SK-N-SH treated with all-trans-retinoic acid at 6 μM for 48 hours (cell line): Measurements from ENCODE around the gene LNX2.

Experiments
- ATAC-seq: fragments of 200-7000 bp; cut with Tn5 transposase; 3 replicates; pipeline ENCODE4 v1.9.1; 2020; ENCODE audit warnings: mild to moderate bottlenecking, moderate library complexity
- ARNTL ChIP-seq: fragments of 450-650 bp; formaldehyde crosslinking; IDR thresholded peaks from 2 replicates; pipeline ENCODE4 v1.5.0; 2020; ENCODE audit warnings: low read depth, mild to moderate bottlenecking, moderate library complexity, borderline replicate concordance
- CSDC2 ChIP-seq: fragments of 250-450 bp; sonication (Bioruptor Pico); IDR thresholded peaks from 2 replicates; pipeline ENCODE4 v1.5.0; 2020; ENCODE audit warnings: mild to moderate bottlenecking, moderate library complexity
- ESRRG ChIP-seq: fragments of 250-450 bp; sonication (Bioruptor Pico); IDR thresholded peaks from 2 replicates; pipeline ENCODE4 v1.6.1; 2021; ENCODE audit warnings: mild to moderate bottlenecking
- GLIS3 ChIP-seq: fragments of 250-450 bp; sonication (Bioruptor Pico); IDR thresholded peaks from 2 replicates; pipeline ENCODE4 v1.5.0; 2020; ENCODE audit warnings: mild to moderate bottlenecking, moderate library complexity
- ISL1 ChIP-seq: fragments of 250-450 bp; sonication (Bioruptor Pico); IDR thresholded peaks from 2 replicates; pipeline ENCODE4 v2.1.2; 2022; ENCODE audit warnings: mild to moderate bottlenecking, moderate library complexity
- OSR1 ChIP-seq: fragments of 250-450 bp; sonication (Bioruptor Pico); IDR thresholded peaks from 2 replicates; pipeline ENCODE4 v1.8.0; 2022; ENCODE audit warnings: moderate library complexity, mild to moderate bottlenecking, inconsistent platforms
- POU6F1 ChIP-seq: fragments of 250-450 bp; sonication (Bioruptor Pico); IDR thresholded peaks from 2 replicates; pipeline ENCODE4 v1.8.0; 2021; ENCODE audit warnings: low read depth, mild to moderate bottlenecking, moderate library complexity, borderline replicate concordance
- PPARA ChIP-seq: fragments of 250-450 bp; sonication (Bioruptor Pico); IDR thresholded peaks from 2 replicates; pipeline ENCODE4 v1.5.0; 2020; ENCODE audit warnings: mild to moderate bottlenecking, borderline replicate concordance
- RARB ChIP-seq: fragments of 250-450 bp; sonication (Bioruptor Pico); IDR thresholded peaks from 2 replicates; pipeline ENCODE4 v1.8.0; 2021; ENCODE audit warnings: mild to moderate bottlenecking, moderate library complexity
- SNAI2 ChIP-seq: fragments of 250-450 bp; sonication (Bioruptor Pico); IDR thresholded peaks from 2 replicates; pipeline ENCODE4 v1.5.0; 2020; ENCODE audit warnings: mild to moderate bottlenecking, moderate library complexity
- TCF4 ChIP-seq: fragments of 250-450 bp; sonication (Bioruptor Pico); IDR thresholded peaks from 2 replicates; pipeline ENCODE4 v1.8.0; 2021; ENCODE audit warnings: mild to moderate bottlenecking, moderate library complexity, borderline replicate concordance
- ZC3H10 ChIP-seq: fragments of 250-450 bp; sonication (Bioruptor Pico); IDR thresholded peaks from 2 replicates; pipeline ENCODE4 v1.5.1; 2021; ENCODE audit warnings: mild to moderate bottlenecking, moderate library complexity
- ZFP3 ChIP-seq: fragments of 250-450 bp; sonication (Bioruptor Pico); IDR thresholded peaks from 2 replicates; pipeline ENCODE4 v1.5.0; 2020; ENCODE audit warnings: mild to moderate bottlenecking, moderate library complexity
- ZFP30 ChIP-seq: fragments of 450-650 bp; formaldehyde crosslinking; IDR thresholded peaks from 2 replicates; pipeline ENCODE4 v1.5.0; 2022; ENCODE audit warnings: mild to moderate bottlenecking, moderate library complexity
- ZNF565 ChIP-seq: fragments of 450-650 bp; formaldehyde crosslinking; conservative IDR thresholded peaks from 2 replicates; pipeline ENCODE4 v1.5.0; 2020; ENCODE audit warnings: low read depth, mild to moderate bottlenecking, moderate library complexity
- ZNF70 ChIP-seq: fragments of 450-650 bp; formaldehyde crosslinking; IDR thresholded peaks from 2 replicates; pipeline ENCODE4 v1.5.0; 2020; ENCODE audit warnings: mild to moderate bottlenecking, moderate library complexity
- ZNF8 ChIP-seq: fragments of 450-650 bp; formaldehyde crosslinking; IDR thresholded peaks from 2 replicates; pipeline ENCODE4 v1.5.0; 2020; ENCODE audit warnings: mild to moderate bottlenecking, moderate library complexity
- TF ChIP-seq, protein P1 (sequence below): fragments of 250-450 bp; sonication (Bioruptor Pico); IDR thresholded peaks from 2 replicates; pipeline ENCODE4 v1.5.0; 2020; ENCODE audit warnings: mild to moderate bottlenecking, moderate library complexity
- TF ChIP-seq, protein P2 (sequence below): fragments of 250-450 bp; sonication (Bioruptor Pico); IDR thresholded peaks from 2 replicates; pipeline ENCODE4 v1.8.0; 2020; ENCODE audit warnings: mild to moderate bottlenecking, moderate library complexity, borderline replicate concordance
- TF ChIP-seq, protein P3 (sequence below): fragments of 250-450 bp; sonication (Bioruptor Pico); IDR thresholded peaks from 2 replicates; pipeline ENCODE4 v1.5.1; 2020; ENCODE audit warnings: low read depth, mild to moderate bottlenecking, moderate library complexity

LNX2 gene

DNA sequence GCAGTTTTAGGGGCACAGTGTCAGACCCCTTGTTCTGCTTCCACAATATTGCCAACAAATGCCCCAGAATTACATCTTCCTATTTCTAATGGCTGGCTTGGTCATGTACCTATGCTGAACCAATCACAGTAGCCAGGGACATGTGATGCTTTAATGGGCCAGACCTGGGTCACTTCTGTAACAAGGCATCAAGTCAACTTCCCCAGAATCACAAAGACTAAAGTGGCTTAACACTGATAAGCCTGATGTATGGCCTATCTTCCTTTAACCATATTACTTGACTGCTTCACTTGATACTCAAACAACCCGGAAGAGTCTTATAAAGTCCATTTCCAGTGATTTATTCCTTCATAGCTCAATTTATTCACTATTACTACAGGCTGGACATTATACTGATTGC is 19.6 kb downstream of the LNX2 start:
- ATAC-seq, result no peak
- TF ChIP-seq ESRRG (CRISPR knock-in tag), result no peak
- no peak for TF ChIP-seq TCF4 (CRISPR knock-in tag)
- no peak for TF ChIP-seq PPARA
- TF ChIP-seq ARNTL (CRISPR knock-in tag), result no peak
- no peak for TF ChIP-seq CSDC2 (CRISPR knock-in tag)
- no peak for TF ChIP-seq OSR1 (CRISPR knock-in tag)
- TF ChIP-seq, protein P1, sequence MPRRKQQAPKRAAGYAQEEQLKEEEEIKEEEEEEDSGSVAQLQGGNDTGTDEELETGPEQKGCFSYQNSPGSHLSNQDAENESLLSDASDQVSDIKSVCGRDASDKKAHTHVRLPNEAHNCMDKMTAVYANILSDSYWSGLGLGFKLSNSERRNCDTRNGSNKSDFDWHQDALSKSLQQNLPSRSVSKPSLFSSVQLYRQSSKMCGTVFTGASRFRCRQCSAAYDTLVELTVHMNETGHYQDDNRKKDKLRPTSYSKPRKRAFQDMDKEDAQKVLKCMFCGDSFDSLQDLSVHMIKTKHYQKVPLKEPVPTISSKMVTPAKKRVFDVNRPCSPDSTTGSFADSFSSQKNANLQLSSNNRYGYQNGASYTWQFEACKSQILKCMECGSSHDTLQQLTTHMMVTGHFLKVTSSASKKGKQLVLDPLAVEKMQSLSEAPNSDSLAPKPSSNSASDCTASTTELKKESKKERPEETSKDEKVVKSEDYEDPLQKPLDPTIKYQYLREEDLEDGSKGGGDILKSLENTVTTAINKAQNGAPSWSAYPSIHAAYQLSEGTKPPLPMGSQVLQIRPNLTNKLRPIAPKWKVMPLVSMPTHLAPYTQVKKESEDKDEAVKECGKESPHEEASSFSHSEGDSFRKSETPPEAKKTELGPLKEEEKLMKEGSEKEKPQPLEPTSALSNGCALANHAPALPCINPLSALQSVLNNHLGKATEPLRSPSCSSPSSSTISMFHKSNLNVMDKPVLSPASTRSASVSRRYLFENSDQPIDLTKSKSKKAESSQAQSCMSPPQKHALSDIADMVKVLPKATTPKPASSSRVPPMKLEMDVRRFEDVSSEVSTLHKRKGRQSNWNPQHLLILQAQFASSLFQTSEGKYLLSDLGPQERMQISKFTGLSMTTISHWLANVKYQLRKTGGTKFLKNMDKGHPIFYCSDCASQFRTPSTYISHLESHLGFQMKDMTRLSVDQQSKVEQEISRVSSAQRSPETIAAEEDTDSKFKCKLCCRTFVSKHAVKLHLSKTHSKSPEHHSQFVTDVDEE, result no peak
- TF ChIP-seq SNAI2 (CRISPR knock-in tag), result no peak
- TF ChIP-seq, protein P2, sequence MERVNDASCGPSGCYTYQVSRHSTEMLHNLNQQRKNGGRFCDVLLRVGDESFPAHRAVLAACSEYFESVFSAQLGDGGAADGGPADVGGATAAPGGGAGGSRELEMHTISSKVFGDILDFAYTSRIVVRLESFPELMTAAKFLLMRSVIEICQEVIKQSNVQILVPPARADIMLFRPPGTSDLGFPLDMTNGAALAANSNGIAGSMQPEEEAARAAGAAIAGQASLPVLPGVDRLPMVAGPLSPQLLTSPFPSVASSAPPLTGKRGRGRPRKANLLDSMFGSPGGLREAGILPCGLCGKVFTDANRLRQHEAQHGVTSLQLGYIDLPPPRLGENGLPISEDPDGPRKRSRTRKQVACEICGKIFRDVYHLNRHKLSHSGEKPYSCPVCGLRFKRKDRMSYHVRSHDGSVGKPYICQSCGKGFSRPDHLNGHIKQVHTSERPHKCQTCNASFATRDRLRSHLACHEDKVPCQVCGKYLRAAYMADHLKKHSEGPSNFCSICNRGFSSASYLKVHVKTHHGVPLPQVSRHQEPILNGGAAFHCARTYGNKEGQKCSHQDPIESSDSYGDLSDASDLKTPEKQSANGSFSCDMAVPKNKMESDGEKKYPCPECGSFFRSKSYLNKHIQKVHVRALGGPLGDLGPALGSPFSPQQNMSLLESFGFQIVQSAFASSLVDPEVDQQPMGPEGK (CRISPR knock-in tag), result no peak
- TF ChIP-seq RARB (CRISPR knock-in tag), result no peak
- TF ChIP-seq ZC3H10, result no peak
- TF ChIP-seq, protein P3, sequence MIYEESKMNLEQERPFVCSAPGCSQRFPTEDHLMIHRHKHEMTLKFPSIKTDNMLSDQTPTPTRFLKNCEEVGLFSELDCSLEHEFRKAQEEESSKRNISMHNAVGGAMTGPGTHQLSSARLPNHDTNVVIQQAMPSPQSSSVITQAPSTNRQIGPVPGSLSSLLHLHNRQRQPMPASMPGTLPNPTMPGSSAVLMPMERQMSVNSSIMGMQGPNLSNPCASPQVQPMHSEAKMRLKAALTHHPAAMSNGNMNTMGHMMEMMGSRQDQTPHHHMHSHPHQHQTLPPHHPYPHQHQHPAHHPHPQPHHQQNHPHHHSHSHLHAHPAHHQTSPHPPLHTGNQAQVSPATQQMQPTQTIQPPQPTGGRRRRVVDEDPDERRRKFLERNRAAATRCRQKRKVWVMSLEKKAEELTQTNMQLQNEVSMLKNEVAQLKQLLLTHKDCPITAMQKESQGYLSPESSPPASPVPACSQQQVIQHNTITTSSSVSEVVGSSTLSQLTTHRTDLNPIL, result no peak
- no peak for TF ChIP-seq GLIS3 (CRISPR knock-in tag)
- TF ChIP-seq ZFP30 (CRISPR knock-in tag), result no peak
- TF ChIP-seq POU6F1, result no peak
- TF ChIP-seq ZNF70, result no peak
- TF ChIP-seq, all 23 proteins: peak for 0

DNA sequence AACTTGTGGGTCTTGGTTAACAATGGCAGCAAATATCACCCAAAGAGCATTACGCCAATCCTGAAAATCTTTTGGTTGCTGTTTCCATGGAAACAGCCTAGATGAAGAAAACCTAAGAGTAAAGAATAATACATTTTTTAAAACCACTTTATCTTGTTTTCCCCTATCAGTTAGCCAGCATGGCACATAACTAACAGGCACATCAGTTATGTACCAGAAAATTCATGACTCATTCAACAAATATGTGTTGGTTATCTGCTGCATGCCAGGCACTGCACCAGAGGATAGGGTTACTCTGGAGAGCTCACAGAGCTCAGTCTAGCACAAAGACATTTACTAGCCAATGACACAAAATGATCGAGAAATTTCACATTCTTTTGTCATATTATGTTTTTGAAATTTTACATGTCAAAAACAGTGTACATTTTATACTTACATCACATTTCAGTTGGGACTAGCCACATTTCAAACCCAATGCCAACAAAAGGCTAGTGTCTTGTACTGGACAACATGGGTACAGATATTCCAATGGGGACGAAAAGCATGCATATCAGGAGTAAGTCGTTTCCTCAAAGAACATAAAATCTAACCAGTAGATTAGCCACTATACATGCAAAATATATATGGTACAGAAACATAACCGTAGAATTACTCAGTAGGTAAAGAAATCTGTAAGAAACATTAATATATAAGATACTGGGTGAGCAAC is 20.3 kb downstream of the LNX2 start:
- ATAC-seq, result peak; percentile 100
- TF ChIP-seq ZNF565, result no peak
- no peak for TF ChIP-seq PPARA
- no peak for TF ChIP-seq ESRRG (CRISPR knock-in tag)
- TF ChIP-seq ISL1 (CRISPR knock-in tag), result peak; percentile 63
- no peak for TF ChIP-seq ZNF8
- TF ChIP-seq ZFP3 (CRISPR knock-in tag), result no peak
- no peak for TF ChIP-seq ZC3H10
- no peak for TF ChIP-seq GLIS3 (CRISPR knock-in tag)
- TF ChIP-seq, protein P3, result peak; percentile 61; the same call in 1 of the 2 replicates
- TF ChIP-seq ZNF70, result no peak
- TF ChIP-seq RARB (CRISPR knock-in tag), result no peak
- TF ChIP-seq POU6F1, result no peak
- no peak for TF ChIP-seq ARNTL (CRISPR knock-in tag)
- TF ChIP-seq CSDC2 (CRISPR knock-in tag), result 0 out of 2 replicates have a peak, but pooled peaks have one; percentile 36
